HG03575 (cell line): Measurements from ENCODE around the gene GPR62.

Experiments
- ATAC-seq: cut with Tn5 transposase; IDR thresholded peaks from one replicate; pipeline ENCODE4 v1.9.1; 2021; ENCODE audit not compliant: unreplicated experiment, insufficient number of reproducible peaks, low FRiP score; ENCODE audit errors: extremely low read depth

The GPR62 gene

GRCh38 chr3:52004906-52005395 is 49.8 kb downstream of the GPR62 start:
- ATAC-seq = no peak

- ATAC-seq = no peak
Observed at GRCh38 chr3:52005571-52005986, 50.4 kb downstream of the GPR62 start.

GRCh38 chr3:52006017-52006819 is 51.0 kb downstream of the GPR62 start:
- no peak for ATAC-seq

- no peak for ATAC-seq
Observed at GRCh38 chr3:52006820-52007133, 51.6 kb downstream of the GPR62 start.
